HG03064 (cell line): ENCODE results near the gene SEPTIN10.
"Not testable (repeated sequence)": the region's sequence is repeated elsewhere in the genome, so short reads cannot be mapped to it uniquely, and the experiment has no call there.

ENCODE experiments used
- ATAC-seq: cut with Tn5 transposase; IDR thresholded peaks from one replicate; pipeline ENCODE4 v1.9.1; 2021; ENCODE audit warnings: low read depth; ENCODE audit not compliant: unreplicated experiment

The SEPTIN10 gene

GRCh38 chr2:109554758-109555157 lies 59.0 kb downstream of the SEPTIN10 start:
- ATAC-seq, result no peak

- ATAC-seq, result no peak
These were observed 64.7 kb downstream of the SEPTIN10 start for GRCh38 chr2:109549016-109549590.

GRCh38 chr2:109547280-109547679 lies 66.5 kb downstream of the SEPTIN10 start:
- no peak for ATAC-seq

DNA sequence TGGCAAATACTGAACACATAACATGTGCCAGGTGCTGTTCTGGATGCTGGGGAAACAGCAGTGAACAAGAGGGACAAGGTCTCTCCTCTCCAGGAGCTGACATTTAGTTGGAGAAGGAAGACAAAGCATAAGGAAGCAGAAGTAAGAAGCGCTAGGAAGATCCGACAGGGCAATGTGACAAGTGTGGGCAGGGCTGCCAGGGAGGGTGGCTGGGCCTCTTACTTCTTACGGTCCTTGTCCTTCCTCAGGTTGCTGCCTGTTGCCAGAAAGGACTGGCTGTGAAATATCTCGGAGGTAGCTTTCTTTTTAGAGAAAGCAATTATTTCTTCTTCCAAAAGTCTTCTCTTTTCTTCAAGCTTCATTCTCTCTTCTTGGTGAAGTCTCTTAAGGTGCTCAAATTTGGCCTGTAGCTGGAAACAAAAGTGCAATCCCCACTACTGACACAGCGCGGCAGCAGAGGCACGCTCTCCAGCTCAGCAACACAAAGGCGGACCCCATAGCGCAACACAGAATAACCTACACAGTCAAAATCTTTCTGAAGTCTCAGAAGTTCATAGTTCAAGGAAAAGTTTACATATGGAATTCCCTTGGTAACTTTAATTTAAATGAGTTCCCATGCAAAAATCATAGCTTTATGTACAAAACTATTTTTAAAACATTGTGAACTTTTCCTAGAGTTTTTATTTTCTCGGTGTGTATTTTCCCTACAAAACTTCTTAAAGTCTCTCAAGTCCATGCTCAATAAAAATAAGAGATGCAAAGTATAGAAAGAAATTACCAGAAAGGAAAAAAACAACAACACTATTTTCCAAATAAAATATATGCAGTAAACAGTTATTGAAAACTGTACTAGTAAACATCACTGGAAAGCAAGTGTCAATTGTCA lies 67.7 kb downstream of the SEPTIN10 start:
- ATAC-seq, result no peak

DNA sequence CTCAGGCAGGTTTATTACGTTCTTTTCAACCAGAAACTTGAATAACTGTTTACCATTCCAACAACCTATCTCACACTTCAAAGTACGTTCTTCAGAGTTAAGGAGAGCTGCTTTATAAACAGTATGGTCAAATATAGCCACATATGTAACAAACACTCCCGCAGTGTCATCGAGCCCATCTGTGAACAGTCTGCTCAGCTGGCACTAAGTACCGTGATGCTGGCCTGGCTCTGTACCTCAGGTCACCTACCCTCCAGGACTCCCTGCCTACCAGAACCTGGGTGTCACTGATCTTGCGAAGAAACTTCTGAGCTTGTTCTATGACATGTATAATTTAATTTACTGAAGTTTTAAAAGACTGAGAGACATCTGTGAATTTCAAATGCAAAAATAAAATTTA lies 71.4 kb downstream of the SEPTIN10 start:
- no peak for ATAC-seq

GRCh38 chr2:109538546-109538945 lies 75.2 kb downstream of the SEPTIN10 start:
- no peak for ATAC-seq

DNA sequence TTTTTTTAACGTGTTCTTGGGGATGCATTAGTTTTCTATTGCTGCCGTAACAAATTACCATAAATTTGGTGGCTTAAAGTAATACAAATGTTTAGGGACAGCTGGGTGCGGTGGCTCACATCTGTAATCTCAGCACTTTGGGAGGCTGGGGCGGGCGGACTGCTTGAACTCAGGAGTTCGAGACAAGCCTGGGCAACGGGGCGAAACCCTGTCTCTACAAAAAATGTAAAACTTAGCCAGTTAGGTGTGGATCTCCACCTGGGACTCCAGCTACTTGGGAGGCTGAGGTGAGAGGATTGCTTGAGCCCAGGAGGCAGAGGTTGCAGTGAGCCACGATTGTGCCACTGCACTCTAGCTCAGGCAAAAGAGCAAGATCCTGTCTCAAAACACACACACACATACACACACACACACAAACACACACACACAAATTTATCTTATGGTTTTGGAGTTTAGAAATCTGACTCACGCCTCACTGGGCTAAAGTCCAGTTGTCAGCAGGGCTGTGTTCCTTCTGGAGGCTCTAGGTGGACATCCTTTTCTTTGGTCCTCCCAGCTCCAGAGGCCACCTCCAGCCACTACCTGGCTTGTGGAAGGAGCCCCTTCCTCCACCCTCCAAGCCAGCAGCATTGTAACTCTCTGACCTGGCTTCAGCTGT lies 76.1 kb downstream of the SEPTIN10 start:
- no peak for ATAC-seq

DNA sequence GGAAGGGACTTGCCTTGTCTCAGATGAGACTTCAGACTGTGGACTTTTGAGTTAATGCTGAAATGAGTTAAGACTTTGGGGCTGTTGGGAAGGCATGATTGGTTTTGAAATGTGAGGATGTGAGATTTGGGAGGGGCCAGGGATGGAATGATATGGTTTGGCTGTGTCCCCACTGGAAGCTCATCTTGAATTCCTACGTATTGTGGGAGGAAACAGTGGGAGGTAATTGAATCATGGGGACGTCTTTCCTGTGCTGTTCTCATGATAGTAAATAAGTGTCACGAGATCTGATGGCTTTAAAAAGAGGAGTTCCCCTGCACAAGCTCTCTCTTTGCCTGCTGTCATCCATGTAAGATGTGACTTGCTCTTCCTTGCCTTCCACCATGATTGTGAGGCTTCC lies 77.2 kb downstream of the SEPTIN10 start:
- not testable (repeated sequence) for ATAC-seq

- ATAC-seq, result no peak
These were observed 78.4 kb downstream of the SEPTIN10 start for GRCh38 chr2:109535217-109535946.

GRCh38 chr2:109533823-109534222 lies 79.9 kb downstream of the SEPTIN10 start:
- ATAC-seq, result no peak

GRCh38 chr2:109532728-109533076 lies 81.1 kb downstream of the SEPTIN10 start:
- ATAC-seq, result no peak

- ATAC-seq, result no peak
These were observed 81.7 kb downstream of the SEPTIN10 start for GRCh38 chr2:109531896-109532727.

DNA sequence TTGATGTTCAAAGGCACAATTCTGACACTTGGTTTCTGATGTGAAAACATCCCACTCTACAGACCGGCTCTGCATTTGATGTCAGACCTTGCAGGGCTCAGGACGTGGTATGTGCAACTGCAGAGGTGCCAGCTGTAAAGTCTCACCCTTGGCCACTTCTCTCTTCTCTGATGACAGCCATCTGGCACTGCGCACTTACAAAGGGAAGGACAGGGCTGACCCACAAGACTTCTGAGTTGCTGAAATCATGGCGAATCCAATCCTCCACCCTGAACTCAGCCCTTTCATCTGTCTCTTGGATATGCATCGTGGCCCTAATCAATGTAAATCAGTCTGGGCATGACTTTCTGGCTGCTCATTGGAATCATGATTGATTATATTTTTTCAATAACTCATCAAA lies 82.5 kb downstream of the SEPTIN10 start:
- no peak for ATAC-seq

DNA sequence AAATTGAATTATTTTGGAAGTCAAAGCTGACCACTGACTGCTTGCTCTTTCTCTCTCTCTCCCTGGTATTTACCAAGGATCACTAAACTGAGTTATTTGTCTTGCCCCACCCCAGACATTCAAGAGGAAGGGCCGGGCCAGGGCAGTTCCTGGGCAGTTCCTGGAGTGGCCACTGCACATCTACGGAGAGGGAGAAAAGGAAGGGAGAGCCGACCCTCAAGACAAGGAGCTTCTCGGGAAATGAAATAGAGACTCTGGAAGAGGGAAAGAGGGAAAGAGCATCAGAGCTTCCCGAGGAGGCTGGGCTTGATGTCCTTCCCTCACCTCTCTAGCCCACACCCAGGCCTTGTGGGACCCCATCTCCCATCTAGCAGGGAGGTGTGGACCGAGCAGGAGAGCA lies 83.1 kb downstream of the SEPTIN10 start:
- no peak for ATAC-seq

- no peak for ATAC-seq
These were observed 84.0 kb downstream of the SEPTIN10 start for GRCh38 chr2:109529532-109530449.

- no peak for ATAC-seq
These were observed 84.8 kb downstream of the SEPTIN10 start for GRCh38 chr2:109528811-109529501.

- no peak for ATAC-seq
These were observed 85.7 kb downstream of the SEPTIN10 start for GRCh38 chr2:109527846-109528705.

DNA sequence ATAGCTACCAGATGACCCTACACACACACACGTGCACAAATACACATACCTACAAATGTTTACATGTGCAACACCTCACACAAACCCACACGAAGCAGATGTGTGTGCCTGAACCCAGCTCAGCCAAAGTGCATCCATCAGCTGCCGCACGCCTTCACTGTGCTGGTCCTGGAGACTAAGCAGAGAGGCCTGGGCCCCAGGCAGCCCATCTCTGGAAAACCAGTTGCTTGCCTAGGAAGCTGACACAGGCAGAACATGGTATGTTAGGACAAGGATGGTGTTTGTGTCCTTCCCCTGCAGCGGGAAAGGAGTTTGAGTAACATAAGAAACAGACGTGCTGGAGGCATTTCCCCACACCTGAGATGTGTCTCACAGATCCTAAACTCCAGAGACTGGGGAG lies 86.7 kb downstream of the SEPTIN10 start:
- ATAC-seq, result no peak
